ENCODE data around the gene TECTA. TPM values are rescaled to one million over a fixed set of nuclear protein-coding genes. Genes with fewer than 3 reads are reported as not detected.

TECTA gene
- total and polyA plus RNA-seq, 2 of the 8 experiments (the other 6 are each of a cell fraction or from before 2014, with no cell fraction given): 0.59 to 1.0 TPM

DNA sequence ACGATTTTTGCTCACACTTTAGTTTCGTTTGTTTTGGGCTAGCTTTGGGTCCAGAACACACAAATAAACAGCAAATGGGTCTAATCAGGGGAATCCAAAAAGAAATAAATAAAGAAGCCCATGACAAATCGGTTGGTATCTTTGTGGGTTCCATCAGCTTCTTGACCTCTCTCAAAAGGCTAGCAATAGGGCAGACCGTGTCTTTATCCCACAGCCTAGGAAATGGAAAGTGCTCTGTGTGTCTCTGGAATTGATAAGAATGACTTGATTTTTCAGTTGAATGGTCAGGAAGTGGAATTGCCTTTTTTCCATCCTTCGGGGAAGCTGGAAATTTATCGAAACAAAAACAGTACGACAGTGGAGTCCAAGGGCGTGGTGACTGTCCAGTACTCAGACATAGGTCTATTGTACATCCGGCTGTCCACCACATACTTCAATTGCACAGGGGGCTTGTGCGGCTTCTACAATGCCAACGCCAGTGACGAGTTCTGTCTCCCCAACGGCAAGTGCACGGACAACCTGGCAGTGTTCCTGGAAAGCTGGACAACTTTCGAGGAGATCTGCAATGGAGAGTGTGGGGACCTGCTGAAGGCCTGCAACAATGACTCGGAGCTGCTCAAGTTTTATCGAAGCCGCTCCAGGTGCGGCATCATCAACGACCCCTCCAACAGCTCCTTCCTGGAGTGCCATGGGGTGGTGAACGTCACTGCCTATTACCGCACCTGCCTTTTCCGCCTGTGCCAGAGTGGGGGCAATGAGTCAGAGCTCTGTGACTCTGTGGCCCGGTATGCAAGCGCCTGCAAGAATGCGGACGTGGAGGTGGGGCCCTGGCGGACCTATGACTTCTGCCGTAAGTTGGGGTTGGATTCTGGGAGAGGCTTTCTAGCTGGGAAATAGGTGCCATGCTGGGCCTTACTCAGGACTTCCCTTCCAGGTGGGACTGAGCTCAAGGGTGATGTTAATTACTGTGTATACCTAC is 28.6 kb downstream of the TECTA start (continued):
- no peak for TF ChIP-seq CREB1 (IDR thresholded peaks at IDR 0.05)
- TF ChIP-seq CBX8 (IDR thresholded peaks at IDR 0.05; ENCODE audit: borderline replicate concordance, low read depth, low read length): no peak

Data from H1 (cell line).